HG02852 (cell line): ENCODE measurements around the gene NDUFS8.

Source experiments
- ATAC-seq: cut with Tn5 transposase; IDR thresholded peaks from one replicate; pipeline ENCODE4 v1.9.1; 2021; ENCODE audit warnings: mild to moderate bottlenecking, moderate library complexity; ENCODE audit not compliant: unreplicated experiment

NDUFS8 gene

DNA sequence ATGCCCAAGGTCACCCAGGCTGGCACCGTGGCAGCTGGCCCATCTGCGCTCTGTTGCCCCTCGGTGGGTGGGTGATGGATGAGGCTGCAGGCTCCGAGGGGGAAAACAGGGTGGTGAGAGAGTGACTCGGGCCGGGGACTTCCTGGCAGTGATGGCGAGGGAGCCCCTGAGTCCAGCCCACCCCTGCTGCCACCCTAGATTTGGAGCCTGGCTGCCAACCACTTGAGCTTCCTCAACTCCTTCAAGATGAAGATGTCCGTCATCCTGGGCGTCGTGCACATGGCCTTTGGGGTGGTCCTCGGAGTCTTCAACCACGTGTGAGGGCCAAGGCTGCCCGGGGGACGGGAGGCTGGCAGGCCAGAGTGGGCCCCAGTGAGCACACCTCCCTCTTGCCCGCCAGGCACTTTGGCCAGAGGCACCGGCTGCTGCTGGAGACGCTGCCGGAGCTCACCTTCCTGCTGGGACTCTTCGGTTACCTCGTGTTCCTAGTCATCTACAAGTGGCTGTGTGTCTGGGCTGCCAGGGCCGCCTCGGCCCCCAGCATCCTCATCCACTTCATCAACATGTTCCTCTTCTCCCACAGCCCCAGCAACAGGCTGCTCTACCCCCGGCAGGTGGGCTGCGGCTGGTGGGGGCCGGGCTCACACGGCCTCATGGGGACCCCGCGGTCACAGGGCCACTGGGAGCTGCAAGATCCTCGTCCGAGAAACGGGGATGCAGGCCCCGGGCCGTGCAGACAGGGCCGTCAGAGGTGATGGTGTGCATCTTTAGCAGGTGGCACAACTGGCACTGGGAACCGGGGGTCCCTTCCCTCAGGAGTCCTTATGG lies 18.4 kb downstream of the NDUFS8 start:
- no peak for ATAC-seq

DNA sequence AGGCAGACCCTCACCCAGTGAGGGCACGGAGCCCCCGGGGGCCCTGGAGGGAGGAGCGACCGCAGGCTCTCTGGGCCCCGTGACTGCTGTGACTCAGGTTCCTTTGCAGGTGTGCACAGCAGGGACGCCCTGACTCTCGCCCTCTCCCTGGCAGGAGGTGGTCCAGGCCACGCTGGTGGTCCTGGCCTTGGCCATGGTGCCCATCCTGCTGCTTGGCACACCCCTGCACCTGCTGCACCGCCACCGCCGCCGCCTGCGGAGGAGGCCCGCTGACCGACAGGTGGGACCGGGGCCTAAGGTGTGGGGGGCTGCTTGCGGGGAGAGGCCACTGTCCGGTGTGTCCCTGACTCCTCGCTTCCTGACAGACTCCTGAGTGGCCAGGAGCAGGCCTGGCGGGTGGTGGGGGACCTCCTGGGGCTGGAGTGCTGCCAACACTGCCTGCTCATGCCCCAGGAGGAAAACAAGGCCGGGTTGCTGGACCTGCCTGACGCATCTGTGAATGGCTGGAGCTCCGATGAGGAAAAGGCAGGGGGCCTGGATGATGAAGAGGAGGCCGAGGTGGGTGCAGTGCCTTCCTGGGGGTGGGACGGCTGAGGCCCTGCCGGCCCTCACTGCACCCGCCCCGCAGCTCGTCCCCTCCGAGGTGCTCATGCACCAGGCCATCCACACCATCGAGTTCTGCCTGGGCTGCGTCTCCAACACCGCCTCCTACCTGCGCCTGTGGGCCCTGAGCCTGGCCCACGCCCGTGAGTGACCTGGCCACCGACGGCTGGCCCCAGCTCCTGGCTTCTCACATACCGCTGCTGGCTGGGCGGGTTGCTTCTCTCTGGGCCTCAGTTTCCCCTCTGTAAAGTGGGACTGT lies 19.3 kb downstream of the NDUFS8 start:
- no peak for ATAC-seq

DNA sequence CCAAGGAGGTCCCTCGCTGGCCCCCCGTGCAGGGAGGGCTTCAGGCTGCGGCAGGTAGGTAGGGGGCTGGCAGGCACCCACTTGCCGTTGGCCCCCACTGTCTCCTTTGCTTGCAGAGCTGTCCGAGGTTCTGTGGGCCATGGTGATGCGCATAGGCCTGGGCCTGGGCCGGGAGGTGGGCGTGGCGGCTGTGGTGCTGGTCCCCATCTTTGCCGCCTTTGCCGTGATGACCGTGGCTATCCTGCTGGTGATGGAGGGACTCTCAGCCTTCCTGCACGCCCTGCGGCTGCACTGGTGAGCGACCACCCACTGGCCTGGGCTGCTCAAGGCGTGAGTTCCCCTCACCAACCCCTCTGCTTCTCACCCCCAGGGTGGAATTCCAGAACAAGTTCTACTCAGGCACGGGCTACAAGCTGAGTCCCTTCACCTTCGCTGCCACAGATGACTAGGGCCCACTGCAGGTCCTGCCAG lies 19.9 kb downstream of the NDUFS8 start:
- no peak for ATAC-seq

DNA sequence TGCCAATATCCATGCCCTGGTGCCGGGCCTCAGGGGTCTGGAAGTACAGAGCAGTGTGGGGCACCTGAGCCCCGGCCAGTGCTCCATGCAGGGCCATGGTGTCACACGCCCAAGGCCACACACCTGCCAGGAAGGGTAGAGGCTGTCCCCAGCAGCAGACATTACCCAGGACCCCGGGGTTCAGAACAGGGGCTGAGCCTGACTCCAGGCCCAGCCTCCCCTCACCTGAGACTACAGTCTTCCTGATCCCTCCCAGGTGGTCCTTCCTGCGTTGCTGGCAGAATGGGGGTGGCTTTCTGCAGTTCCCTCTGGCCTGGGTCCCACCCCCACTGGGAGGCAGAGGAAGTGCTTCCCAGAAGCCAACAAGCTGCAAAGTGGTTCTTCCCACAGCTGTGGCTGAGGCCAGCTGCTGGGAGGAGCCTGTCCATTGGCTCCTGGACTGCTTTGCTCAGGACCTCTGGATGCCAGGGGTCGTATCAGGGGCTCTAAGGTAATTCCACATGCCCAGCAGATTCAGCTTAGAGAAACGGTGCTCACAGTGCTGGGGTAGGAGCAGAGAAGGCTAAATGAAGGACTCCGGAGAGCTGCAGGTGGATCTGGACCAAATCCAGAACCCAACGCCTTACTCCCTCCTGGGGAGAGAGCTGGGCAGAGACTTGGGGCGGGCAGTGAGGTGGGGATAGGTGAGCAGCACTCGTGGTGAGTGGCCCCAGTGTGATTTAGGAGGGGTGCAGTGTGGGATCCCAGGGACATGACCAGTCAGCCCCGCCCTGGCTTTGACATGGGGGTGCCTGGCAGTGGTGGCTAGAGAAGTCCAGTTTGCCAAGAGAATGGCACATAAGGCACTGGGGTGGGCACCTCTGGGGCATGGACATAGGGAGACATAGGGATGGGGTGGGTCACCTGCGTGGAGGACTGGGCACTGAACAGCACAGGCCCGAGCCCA lies 21.0 kb downstream of the NDUFS8 start:
- ATAC-seq, result no peak

DNA sequence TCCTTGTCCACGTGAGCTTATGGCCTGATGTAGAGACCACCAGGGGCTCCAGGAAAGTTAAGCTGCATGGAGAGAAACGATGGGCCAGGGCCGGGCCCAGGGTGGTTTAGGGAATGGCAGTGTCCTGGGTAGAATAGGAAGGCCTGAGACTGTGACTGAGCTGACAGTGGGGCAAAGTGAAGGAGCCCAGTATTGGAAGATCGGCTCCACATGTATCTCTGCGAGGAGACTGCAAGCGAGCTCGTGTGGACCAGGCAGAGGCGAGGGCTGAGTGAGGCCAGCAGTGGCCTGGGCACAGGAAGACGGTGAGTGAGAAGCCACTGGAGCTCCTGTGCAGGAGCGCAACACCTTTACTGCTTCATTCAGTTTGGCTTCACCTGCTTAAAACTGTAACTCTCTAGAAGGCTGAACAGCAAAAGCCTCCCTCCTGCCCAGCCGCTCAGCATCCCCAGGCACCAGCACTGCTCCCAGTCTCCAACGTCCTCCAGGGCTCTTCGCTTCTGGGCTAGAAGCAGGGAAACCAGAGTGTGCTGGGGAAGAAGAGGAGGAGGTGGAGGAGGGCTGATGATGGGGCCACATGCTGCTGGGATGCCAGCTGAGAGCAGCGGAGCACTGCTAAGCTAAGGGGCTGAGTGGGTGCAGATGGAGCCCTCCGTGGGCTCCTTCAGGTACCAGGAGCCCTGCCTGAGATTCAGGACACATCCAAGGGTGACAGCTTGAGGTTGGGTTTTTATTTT lies 21.8 kb downstream of the NDUFS8 start:
- ATAC-seq, result no peak

DNA sequence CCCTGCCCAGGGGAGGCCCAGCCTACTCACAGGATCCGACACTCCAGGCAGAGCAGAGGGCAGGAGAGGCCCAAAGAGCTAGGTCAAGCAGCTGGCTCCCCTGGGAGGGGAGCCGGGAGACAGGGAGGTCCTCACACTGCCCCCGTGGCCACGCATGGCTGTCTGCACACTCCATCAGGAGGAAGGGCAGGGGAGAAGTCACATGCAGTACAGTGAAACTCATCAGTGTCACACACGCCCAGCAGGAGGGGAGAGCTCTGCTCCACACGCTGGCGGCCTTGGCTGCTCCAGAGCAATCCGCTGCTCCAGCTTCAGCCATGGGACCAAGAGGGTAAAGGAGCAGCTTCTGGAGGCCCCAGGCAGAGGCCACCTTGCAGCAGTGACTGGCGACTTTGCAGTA lies 22.6 kb downstream of the NDUFS8 start:
- no peak for ATAC-seq

DNA sequence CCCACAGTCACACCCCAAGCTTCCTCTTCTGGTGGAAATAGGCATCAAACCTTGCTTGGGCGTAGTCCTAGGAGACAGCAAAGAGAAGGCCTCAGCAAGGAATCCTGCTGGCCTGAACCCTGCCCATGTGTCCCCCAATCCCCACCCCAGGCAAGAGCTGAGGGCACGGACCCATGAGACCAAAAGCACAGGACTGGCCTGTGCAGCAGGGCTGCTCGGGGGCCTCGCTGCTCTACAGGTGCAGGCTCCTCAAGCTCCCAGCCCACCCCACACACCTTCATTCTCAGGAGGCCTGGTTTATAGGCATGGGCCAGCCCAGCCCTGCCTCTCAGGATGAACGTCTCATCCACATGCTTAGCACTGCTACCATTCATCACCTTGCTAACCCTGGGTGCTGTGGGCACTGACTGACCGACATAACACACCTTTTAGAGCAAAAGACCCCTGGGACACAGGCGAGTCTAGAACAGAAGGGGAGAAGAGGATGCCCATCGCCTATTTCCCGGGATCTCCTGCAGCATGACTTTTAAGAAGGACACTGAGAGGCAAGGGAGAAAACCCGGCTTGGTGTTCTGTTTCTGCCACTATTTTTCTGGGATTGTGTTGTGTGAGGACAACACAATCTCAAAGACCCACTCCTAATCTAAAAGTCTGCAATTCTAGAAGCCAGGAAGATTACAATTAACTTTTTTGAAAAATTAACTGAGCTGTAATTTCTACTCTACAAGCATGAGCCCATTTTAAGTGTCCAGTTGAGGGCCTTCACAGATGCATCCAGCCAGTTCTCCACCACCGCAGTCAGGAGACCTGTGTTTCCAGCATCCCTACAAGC lies 23.7 kb downstream of the NDUFS8 start:
- no peak for ATAC-seq

DNA sequence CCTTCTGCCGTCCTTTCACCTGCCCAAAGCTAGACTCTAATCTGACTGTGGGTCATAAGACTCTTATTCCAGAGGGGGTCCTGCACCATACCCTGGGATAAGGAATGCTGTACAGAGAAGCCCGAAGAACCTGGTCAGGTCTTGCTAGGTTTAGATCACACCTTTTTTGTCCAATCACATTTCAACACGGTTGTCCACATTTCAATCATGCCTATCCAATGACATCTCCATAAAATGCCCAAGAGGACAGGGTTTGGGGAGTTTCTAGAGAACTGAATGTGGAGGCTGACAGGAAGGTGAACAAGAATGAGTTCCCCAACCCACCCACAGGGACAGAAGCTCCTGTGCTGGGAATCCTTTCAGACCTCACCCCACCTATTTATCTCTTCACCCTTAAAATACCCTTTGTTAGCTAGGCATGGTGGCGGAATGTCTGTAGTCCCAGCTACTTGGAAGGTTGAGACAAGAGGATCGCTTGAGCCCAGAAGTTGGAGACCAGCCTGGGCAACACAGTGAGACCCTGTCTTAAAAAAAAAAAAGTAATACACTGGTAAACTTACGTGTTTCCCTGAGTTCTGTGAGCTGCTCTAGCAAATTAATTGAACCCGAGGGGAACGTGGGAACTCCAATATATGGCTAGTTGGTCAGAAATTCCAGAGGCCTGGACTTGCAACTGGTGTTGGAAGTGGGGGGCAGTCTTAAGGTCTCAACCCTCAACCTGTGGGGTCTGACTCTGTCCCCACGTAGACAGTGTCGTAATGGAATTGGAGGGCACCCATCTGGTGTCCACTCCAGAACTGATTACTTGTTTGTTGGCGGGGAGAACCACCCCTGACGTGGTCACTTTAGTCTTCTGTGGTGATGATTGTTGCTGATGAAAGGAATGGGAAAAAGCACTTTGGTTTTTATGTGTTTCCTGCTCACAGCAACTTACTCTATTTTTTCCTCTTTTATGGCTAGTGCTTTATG lies 26.1 kb downstream of the NDUFS8 start:
- no peak for ATAC-seq

DNA sequence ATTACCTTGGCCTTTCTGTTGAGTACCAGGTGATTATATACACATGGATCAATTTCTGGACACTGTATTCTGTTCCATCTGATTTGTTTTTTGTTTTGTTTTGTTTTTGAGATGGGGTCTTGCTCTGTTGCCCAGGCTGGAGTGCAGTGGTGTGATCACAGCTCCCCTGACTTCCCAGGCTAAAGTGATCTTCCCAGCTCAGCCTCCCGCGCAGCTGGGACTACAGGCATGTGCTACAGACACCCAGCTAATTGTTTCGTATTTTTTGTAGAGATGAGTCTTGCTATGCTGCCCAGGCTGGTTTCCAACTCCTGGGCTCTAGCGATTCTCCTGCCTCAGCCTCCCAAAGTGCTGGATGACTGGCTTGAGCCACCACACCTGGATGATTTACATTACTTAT lies 27.3 kb downstream of the NDUFS8 start:
- ATAC-seq, result no peak

DNA sequence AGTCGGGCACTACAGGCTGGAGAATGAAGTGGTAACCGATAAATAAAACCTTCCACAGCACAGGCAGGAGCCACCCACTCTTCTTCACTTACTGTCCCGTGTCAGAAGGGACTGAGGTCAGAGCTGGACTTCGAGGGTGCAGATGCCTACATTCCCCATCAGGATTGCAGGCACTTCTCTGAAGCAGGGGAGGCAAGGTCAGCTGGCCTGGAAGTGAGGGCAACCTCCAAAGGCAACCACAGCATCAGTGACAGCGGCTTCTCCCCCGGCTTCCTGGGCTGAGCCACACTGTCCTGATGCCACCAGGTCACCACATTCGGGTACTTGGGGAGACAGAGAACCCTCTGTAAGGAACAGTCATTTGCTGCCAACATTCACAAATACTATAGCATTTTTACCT lies 31.0 kb downstream of the NDUFS8 start:
- ATAC-seq, result no peak

DNA sequence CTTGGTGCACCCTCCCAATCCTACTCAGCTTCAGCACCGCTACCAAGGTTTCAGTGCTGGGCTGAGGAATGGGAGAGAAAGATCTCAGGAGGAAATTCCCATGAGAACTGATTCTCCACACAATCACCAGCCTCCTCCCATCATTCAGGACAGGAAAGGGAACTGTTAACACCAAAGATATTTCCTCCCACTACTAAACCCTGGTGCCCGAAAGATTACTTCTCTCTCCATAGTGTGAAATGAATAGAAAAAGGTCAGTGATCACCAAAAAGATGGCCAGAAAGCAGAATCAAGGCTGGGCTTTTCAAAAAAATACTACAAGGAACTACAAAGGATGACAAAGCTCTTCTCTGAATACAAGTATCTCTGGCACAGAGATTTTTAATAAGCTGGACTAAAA lies 34.4 kb downstream of the NDUFS8 start:
- no peak for ATAC-seq

DNA sequence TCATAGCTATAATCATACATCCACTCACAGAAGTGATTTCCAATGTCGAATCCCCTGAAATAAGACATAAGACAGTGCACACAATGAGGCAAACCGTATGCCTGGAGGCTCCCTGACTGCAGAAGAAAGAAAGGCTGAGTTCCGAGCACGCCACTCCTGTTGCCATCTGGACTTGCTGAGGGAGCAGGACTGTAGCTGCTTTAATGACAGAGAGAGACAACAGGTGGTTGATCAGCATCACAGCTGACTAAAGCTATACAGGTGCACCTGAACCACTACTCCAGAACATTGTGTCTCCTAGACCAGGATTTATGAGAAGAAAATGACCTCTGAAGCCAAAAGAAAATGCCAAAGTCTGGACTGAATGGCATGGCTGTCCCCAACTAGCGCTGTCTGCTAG lies 35.4 kb downstream of the NDUFS8 start:
- no peak for ATAC-seq

DNA sequence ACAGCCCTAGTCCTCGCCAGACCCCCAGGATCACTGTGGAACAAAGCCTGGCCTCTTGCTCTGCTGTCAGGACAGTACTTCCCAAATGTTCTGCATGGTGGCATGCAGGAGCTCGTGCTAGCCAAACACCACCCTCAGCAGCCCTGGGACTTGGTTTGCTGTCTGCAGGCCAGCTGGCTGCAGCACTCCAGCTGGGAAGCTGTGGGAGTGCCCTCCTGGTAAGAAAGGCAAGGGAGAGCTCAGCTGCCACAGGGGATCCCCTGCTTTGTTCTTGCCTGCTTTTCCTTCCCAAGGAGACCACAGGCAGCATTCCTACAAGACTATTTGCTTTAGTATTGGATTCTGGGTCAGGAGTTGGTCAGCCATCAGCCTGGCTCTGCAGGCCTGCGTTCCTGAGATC lies 36.3 kb downstream of the NDUFS8 start:
- no peak for ATAC-seq

DNA sequence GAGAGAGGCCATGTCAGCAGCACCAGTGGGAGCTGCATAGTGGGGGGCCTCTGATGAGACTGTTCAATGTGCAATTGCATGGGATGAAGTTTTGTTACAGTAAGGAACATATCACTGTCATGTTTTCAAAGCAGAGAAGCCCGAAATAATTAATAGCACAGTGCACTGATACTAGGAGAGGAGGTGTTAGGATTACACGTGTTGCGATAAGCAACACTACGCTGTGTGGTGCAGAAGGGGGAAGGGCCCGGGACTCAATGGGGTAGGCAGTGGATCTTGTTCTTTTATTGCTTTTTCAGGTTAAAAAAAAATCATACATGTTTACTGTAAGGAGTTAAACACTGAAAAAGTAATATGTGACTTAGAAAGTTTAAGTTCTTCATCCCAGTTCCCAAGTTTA lies 37.5 kb downstream of the NDUFS8 start:
- no peak for ATAC-seq

DNA sequence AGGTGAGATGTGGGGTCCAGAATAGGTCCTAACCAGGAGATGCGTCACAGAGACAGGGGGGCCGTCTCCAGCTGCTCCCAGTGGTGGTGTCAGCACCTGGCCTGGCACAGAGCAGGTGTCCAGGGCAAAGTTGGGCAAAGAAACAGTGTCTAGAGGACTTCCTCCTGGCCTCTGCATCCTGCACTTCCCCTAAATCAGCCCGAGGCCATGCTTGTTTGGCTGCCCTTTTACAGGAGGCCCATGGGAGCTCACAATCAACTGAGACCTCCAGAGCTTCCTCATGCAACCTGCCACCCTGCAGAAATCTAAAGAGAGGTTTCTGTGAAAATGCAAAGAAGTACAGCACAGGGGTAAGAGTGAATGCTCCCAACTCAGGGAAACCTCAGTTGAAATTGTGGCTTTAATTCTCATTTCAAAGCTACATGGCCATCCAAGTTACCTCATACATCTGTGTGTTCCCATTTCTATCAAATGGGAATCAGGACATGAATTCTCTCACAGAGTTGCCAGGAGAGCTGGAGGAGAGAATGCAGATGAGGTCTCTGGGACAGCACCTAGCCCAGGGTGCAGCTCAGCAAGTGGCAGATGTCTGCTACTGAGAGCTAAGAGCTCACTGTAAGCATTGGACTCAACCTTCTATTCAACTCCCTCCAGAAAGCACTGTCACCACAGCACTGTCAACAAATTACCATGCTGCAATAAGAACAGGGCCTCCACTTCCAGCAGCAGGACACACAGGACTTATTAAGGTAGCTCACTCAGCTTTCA lies 41.0 kb downstream of the NDUFS8 start:
- no peak for ATAC-seq

DNA sequence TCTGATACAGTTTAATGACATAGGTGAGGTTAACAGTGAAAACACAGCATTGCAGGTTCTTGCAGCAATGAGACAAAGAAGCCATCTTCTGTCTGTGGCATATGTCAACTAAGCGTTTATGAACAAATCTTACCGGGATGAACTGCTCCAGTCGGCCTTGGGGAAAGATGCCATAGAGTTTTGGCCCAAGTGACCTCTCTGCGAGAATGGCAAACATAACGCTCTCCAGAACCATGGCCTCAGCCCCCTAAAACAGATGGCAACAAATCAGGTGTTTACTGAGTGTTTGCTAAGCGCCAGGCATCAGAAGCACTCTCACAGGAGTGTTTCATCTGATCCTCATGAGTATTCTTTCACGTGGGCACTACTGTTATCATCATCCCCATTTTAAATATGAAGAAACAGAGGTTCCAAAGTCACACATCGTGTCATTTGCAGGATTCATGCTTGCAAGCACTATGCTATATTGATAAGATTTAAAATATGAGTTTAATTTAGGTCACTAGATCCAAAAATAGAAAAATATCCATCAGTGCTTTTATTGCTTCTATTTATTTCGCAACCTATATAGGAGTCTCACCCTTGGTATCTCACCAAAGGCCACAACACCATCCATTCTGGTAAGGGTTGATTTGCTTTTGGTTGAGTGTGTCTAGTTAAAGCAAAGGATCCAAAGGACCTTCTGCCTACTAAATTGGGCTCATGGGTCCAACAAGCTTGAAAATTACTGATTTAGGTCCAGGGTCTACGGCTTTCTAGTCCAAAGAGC lies 44.3 kb downstream of the NDUFS8 start:
- no peak for ATAC-seq
